ENCODE results near the gene CDH7.

- TF ChIP-seq CTCF (conservative IDR thresholded peaks at IDR 0.05) (no peak), ZFX (IDR thresholded peaks at IDR 0.05) (no peak)
These were observed 108.3 kb downstream of the CDH7 start for GRCh38 chr18:65859075-65859474.

All from C4-2B (cell line).